GM19372 (cell line): Measurements from ENCODE around the gene SSNA1.
A peak's percentile ranks its signal among the peaks of the same experiment; 100 is the strongest.

ENCODE experiments used
- ATAC-seq: cut with Tn5 transposase; IDR thresholded peaks from one replicate; pipeline ENCODE4 v1.9.1; 2021; ENCODE audit warnings: mild to moderate bottlenecking, low read depth, moderate library complexity; ENCODE audit not compliant: unreplicated experiment

Gene SSNA1

DNA sequence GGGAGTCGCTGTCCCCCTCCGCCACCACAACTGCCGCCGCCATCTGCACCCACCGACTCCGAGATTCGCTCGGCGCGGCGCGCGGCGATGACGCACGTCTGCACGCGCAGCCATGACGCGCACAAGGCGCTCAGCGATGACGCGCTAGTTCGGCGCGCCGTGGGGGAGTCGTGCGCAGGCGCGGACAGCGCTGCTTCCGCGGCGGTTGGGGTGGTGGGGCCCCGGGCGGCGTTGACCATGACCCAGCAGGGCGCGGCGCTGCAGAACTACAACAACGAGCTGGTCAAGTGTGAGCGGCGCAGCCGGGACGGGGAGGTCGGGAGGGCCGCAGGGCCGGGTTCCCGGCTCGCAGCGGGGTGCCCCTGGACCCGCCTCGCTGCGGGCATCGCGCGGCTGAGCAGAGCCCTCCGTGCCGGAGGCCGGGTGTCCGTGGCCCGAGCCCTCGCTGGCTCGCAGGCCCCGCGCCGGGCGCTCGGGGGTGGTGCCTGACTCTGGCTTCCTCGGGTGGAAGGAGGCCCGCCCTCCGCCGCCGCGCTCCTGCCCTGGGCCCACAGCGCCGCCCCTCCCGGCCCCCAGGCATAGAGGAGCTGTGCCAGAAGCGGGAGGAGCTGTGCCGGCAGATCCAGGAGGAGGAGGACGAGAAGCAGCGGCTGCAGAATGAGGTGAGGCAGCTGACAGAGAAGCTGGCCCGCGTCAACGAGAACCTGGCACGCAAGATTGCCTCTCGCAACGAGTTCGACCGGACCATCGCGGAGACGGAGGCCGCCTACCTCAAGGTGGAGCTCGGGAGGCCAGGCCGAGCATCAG is at the start of gene SSNA1, which contains the start of gene ANAPC2:
Gene SSNA1, plus strand, starts transcription at position 187 of the 807 bp plus-strand sequence. Its CDS starts 51 bp downstream, at position 238.
Gene ANAPC2, minus strand, starts transcription at position 71 of the 807 bp plus-strand sequence. Its CDS starts 28 bp downstream, at position 43.
- ATAC-seq = peak; percentile 82

DNA sequence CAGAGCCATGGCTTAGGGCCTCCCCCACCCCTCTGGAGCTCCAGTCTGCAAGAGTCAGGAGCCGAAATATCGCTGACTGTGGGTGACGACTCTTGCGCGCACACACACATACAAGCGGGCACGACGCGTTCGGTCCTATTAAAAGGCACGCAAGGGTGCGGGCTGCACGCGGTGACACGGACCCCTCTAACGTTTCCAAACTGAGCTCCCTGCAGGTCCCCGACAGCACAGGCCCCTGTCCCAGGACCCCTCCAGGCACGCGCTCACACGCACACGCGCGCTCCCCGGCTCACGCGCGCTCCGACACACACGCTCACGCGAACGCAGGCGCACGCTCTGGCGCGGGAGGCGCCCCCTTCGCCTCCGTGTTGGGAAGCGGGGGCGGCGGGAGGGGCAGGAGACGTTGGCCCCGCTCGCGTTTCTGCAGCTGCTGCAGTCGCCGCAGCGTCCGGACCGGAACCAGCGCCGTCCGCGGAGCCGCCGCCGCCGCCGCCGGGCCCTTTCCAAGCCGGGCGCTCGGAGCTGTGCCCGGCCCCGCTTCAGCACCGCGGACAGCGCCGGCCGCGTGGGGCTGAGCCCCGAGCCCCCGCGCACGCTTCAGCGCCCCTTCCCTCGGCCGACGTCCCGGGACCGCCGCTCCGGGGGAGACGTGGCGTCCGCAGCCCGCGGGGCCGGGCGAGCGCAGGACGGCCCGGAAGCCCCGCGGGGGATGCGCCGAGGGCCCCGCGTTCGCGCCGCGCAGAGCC is 49.6 kb upstream of the SSNA1 start, which contains the start of gene GRIN1:
Gene GRIN1, plus strand, starts transcription at position 433 of the 746 bp plus-strand sequence. CDS start 333 bp downstream, outside the sequence.
- ATAC-seq = no peak

DNA sequence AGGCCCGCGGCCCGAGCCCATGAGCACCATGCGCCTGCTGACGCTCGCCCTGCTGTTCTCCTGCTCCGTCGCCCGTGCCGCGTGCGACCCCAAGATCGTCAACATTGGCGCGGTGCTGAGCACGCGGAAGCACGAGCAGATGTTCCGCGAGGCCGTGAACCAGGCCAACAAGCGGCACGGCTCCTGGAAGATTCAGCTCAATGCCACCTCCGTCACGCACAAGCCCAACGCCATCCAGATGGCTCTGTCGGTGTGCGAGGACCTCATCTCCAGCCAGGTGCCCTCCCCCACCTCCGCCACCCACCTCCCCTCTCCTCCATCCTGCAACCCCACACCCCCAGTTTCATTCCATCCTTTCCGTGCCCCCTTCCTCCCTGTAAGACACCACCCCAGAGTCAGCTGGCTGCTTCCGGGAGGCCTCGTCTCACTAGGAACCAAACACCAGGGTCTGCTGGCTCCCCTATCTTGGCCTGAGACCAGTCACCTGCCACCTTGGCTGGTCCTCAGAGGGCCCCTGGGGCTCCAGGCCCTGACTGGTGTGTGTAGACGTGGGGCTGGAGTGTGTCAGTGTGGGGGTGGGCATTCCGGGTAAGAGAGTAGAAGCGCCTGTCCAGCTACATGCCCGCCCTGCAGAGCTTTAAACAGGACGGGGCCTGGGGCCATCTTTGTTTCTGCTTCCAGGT is 48.9 kb upstream of the SSNA1 start:
- ATAC-seq = no peak

GRCh38 chr9:137140151-137141012 is 48.1 kb upstream of the SSNA1 start:
- no peak for ATAC-seq

DNA sequence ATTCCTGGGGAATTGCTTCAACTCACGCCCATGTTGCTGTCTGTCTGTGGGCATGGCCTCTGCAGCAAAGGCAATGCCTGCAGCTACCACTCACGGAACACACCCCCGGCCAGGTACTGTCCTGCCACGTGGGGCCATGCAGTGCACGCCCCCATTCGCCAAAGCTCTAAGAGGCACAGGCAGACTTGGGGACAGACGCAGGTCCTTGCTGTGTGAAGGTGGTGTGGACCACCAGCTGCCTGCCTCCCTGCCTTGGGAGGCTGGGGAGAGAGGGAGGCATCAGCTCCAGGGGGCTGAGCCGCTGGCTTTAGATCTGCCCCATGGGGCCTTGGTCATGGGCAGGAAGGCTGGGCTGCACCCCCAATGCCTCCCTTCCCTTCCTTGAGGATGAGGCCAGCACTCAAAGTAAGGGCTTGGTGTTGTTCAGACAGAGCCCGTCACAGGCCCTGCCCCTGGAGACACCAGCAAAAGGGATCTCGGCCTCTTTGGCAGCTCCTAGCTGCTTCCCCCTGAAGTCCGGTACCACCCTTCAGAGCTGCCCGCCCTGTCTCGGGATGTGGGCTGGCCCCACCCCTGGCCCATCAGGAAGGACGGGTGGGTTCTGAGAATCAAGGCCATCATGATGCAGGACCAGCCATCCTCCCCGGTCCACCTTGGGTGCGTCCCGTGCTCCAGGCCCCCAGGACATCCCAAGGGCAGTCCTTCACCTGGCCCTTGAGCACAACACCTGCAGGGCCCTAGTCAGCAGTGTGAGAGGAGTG is 47.2 kb upstream of the SSNA1 start:
- ATAC-seq = no peak

- no peak for ATAC-seq
Measured at GRCh38 chr9:137141976-137142936, 46.2 kb upstream of the SSNA1 start.

DNA sequence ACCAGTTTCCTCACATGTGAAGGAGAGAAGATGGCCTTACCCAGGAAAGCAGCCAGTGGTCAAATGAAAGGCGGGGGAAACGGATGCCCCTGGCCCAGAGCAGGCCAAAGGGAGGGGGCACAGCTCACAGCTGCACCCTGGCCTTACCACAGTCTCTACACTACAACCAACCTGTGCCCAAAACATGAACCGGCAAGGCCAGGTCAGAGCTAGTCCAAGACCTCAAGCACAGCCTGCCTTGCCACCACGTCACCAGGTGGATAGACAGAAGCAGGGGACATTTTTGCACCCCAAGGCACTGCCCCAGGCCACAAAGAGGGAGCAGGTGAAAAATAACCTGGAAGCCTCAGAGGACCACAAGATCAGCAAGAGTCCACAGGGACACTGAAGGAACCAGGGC is 45.0 kb upstream of the SSNA1 start:
- no peak for ATAC-seq

- no peak for ATAC-seq
Measured at GRCh38 chr9:137145731-137146526, 42.5 kb upstream of the SSNA1 start.

- no peak for ATAC-seq
Measured at GRCh38 chr9:137146527-137146918, 42.0 kb upstream of the SSNA1 start.

DNA sequence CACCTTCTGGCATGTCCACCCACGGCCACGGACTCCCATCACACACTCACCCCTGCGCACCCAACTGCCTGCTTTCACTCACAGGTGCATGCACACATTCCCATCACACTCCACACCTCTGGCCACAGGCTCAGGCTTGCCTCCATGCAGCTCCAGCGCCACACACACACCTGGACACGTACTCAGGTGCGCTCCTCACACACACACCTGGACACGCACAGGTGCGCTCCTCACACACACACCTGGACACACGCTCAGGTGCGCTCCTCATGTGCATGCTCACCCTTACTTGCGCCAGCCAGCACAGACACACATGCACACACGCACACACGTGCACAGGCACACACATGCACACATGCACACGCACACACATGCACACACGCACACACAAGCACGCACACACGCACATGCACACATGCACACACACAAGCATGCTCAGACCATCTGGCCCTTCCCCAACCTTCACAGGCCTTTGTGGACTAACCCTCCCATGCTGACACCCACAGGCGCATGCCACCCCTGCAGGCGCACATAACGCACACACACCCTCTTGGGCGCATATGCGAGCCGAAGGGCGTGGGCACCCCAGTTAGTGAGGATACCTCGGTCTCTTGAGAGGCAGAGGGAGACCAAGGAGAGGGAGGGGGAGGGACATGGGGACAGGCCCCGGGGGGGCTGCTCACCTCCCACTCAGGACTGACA is 41.2 kb upstream of the SSNA1 start:
- no peak for ATAC-seq

GRCh38 chr9:137147793-137148160 is 40.7 kb upstream of the SSNA1 start:
- ATAC-seq = no peak

GRCh38 chr9:137148242-137148641 is 40.2 kb upstream of the SSNA1 start:
- ATAC-seq = no peak

DNA sequence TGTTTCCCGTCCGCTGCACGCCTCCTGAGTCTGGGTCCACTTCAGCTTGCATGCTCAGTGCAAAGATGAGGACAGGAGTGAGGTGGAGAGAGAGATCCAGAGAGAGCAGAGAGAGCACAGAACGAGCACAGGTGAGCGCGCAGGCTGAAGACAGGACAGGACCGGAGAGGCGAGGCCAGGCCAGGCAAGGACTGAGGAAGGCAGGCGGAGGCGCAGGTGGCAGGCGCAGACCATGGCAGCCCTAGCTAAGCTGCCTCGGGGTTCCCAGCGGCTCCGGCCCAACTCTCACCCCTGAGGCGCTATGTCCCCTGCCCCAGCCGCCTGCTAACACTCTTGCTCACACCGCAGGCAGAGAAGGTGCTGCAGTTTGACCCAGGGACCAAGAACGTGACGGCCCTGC is 39.8 kb upstream of the SSNA1 start:
- no peak for ATAC-seq

GRCh38 chr9:137149363-137149762 is 39.1 kb upstream of the SSNA1 start:
- no peak for ATAC-seq

- ATAC-seq = peak; percentile 7
Measured at GRCh38 chr9:137149942-137150616, 38.4 kb upstream of the SSNA1 start.
